Measurements from ENCODE around the gene ERF.

GRCh38 chr19:42247640-42248199, 7.2 kb downstream of the ERF start:
- no peak for TF ChIP-seq TP53 (CRISPR knock-in tag; IDR thresholded peaks at IDR 0.05)
- no peak for TF ChIP-seq CEBPB (IDR thresholded peaks at IDR 0.05)
- no peak for TF ChIP-seq RFX5 (IDR thresholded peaks at IDR 0.05)
- TF ChIP-seq PBX3 (IDR thresholded peaks at IDR 0.05): 0 out of 2 replicates have a peak, but pooled peaks have one; percentile 5

Measured in A549 (cell line).